Activated CD4-positive, CD25-positive, alpha-beta regulatory T cell treated with anti-CD3 and anti-CD28 coated beads, Interleukin-2, amount 50 U/mL, for 24 hours (primary cell): Measurements from ENCODE around the gene SGIP1.

Experiments
- ATAC-seq, 2 donors: fragments of 150-1000 bp; cut with Tn5 transposase; one replicate each; pipeline ENCODE4 v1.10.0; 2021; ENCODE audit warnings: mild to moderate bottlenecking in 1 of 2, moderate library complexity in 1 of 2

SGIP1 gene, protein sequence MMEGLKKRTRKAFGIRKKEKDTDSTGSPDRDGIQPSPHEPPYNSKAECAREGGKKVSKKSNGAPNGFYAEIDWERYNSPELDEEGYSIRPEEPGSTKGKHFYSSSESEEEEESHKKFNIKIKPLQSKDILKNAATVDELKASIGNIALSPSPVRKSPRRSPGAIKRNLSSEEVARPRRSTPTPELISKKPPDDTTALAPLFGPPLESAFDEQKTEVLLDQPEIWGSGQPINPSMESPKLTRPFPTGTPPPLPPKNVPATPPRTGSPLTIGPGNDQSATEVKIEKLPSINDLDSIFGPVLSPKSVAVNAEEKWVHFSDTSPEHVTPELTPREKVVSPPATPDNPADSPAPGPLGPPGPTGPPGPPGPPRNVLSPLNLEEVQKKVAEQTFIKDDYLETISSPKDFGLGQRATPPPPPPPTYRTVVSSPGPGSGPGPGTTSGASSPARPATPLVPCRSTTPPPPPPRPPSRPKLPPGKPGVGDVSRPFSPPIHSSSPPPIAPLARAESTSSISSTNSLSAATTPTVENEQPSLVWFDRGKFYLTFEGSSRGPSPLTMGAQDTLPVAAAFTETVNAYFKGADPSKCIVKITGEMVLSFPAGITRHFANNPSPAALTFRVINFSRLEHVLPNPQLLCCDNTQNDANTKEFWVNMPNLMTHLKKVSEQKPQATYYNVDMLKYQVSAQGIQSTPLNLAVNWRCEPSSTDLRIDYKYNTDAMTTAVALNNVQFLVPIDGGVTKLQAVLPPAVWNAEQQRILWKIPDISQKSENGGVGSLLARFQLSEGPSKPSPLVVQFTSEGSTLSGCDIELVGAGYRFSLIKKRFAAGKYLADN

DNA sequence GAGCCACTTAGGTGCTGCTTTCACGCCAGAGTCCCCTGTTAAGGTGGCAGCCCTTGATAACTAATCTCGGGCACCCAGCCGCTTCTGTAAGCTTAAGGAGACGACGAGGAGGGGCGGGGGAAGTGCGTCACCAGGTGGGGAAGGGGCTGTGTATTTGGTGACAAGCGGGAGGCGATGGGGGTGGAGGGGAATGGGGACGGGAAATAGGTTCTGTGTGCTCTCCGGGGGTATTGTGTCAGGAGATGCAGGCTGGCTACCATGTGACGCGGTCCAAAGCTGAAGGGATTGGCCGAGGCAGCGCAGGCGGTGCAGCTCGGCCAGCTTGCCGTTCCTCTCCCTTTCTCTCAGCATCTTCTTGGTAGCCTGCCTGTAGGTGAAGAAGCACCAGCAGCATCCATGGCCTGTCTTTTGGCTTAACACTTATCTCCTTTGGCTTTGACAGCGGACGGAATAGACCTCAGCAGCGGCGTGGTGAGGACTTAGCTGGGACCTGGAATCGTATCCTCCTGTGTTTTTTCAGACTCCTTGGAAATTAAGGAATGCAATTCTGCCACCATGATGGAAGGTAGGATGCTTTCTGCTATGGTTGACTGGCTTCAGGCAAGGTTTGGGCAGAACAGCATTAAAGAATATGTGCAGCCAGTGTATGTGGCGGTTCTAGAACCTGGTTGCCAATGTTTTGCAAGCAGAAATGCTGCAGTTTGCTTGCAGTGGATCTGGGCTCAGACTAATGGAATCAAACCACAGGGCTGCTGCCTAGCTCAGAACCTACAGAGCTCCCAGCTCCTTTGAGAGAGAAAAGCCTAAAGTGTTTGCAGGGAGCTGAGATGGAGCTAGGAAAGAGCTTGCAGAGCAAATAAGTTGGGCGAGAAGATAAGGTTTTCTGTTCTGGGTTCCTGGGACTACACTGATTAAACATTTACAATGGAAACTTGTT, at the start of gene SGIP1:
Gene SGIP1, plus strand, starts transcription at position 350 of the 937 bp plus-strand sequence. Its CDS starts 206 bp downstream, at position 556.
- ATAC-seq, result no peak

DNA sequence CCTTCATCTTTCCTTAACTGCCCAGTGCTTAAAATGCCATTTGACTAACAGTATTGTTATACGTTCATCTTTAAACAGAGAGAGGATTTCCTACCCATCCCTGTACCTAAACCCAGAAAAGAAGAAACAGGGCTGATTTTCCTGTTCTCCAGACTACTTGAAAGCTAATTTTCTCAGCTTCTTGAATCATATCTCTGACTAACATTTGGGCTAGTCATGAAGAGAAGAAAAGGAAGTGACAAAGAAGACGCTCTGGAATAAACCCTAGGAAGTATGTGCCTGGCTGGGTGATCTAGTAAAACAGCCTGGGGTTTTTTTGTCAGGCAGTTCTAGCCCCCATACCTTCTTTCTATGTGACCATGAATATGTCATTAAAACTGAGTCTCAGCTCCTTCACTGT, 44.8 kb upstream of the SGIP1 start:
- no peak for ATAC-seq

DNA sequence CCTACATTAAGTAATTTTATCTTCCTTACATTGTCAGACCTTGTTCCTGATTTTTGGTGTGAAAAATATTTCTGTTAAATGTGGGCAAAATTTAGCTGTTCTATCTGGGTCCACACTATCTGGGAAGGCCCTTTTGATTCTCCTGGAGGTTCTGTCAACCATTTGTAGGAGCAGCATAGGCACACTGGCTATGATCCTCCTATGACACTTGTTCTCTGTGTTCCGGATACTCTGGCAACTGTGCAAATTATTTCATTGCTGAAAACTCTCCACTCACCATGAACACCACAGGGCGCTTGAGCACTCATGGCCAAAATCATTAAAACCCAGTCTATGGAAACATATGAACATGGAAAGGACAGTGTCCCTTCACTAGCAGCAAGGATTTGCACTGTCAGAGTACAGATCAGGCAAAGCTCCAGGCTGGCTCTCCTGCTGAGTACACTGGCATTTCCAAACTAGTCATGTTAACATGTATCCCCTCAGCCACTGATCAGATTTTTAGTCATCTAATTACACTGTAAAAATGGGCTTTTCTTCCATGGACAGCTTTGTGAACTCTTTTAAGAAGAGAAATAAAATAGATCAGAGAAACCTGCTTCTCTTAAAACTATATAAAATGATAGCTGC, 43.9 kb upstream of the SGIP1 start:
- ATAC-seq, result no peak

DNA sequence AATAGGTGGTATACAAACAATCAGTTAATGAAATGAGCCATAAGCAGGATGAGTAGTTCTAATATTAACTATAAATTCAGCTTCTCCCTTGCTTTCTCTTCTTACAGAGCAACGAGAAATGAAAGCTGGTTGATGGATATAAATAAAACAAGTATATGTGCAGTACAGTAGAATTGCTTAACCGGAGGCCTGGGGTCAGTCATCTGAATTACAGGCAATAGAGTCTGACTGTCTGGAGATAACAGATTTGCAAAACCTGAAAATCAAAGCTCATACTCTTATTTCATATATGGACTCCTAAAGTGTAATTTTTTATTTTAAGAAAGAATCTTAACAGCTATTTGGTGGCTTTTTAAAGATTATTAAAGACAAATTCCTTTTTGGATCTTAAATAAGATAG, 43.1 kb upstream of the SGIP1 start:
- no peak for ATAC-seq

DNA sequence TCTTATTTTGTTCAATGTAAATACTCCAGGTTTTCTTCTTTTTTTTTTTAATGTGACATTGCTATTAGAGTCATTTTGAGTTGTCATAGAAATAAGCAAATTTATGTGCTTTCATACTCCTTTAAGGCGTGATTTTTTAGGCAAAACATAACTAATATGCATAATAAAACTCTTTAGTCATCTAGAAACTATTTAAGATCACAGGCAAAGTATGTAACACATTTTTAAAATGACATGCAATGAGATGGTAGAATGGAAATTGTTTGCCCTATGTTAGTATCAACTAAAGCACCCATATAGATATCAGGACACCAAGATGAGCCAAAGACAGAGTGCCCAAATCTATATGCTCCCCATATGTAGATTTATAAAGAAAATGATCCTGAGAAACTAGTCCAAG, 41.5 kb upstream of the SGIP1 start:
- ATAC-seq, result no peak

DNA sequence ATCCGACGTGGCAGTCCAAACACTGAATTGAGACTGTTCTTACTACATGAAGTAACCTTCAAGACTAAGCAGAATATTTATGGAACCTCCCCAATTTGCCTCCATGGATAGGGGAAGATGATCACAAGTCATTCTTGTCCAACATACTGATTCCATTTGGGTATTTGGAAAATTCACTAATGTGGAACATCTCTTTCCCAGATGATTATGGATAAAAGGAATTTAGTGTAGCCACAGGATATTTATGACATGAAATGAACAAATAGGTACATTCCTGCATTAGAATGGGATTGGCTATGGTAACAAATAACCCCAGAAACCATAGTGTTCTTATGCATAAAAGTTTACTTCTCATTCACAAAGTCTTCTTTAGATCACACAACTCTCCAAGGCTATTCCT, 40.2 kb upstream of the SGIP1 start:
- no peak for ATAC-seq

DNA sequence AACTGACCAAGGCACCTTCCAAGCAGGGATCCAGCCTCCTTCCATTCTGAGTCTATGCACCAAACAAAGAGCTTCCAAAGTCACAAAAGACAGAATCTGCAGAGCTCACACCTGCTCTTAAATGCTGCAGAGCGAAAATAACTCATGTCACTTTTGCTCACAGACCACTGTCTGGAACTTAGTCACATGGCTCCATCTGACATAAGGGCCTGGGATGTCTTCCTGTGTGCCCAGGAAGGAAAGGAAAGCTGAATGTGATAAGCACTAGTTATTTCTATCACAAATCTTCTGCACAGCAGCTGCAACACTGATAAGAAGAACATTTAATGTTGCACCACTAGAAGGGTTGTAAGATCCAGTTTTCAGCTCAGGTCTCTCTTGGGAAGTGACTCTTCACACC, 39.5 kb upstream of the SGIP1 start:
- no peak for ATAC-seq

DNA sequence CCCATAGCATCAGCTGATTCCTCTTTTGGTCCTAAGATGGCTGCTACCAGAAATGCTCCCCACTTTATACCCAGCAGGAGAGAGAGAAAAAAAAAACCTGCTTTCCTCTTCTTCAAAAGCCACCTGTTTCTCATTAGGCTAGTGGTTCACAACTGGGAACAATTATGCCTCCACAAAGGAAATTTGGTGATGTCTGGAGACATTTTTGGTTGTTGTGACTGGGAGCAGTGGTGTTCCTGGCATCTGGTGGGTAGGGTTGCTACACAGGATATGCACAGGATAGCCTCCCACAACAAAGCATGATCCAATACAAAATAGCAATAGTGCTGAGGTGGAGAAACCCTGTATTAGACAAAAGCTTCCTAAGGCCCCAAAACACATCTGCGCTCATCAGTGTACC, 38.5 kb upstream of the SGIP1 start:
- no peak for ATAC-seq

DNA sequence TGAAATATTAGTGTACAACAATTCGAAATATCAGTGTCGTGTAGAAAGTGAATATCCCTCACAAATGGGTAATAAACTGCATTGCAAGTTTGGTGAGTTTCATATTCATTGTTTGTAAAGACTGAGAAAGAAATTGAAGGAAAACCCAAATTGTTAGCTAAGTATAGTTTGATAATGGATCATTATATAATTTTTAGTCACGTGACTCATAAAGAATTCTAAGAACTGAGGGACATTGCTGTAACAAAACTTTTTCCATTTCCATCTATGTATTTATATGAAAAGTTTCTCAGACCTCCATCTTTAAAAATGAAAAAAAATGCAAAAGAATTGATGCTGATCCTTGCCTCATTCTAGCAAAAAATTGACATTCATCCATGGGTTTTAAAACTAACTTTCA, 36.0 kb upstream of the SGIP1 start:
- ATAC-seq, result no peak

DNA sequence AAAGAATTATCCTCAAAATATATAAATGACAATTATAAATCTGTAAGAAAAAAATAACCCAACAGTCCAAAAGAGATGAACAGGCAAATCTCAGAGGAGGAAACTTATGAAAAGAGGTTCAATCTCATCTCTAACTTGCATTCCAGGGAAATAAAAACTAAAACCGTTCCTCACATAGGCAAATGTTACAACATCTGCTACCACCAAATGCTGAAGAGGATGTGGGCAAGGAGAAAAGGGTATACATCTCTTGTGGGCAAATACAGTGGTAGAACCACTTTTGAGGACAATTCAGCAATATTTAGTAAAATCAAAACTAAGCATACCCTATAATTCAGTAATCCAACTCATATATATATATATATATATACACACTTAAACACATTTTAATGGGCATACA, 33.7 kb upstream of the SGIP1 start:
- ATAC-seq, result no peak

DNA sequence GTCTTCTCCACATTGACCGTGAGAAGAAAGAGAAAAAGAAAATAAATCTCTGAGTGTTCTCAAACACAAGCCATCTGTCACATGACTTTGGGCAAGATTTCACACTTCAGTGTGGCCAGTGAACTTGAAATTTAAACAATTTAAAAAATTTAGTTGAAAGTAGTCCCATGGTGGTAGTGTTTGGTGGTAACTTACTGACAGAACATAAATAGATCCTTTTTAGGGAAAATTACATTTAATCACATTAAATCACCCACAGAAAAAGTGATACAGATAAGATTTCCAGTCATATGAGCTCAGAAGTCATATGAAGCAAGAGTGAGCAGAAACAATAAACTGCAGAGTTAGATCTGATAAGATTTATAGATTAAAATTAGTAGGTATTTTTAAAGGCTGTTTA, 31.9 kb upstream of the SGIP1 start:
- no peak for ATAC-seq

DNA sequence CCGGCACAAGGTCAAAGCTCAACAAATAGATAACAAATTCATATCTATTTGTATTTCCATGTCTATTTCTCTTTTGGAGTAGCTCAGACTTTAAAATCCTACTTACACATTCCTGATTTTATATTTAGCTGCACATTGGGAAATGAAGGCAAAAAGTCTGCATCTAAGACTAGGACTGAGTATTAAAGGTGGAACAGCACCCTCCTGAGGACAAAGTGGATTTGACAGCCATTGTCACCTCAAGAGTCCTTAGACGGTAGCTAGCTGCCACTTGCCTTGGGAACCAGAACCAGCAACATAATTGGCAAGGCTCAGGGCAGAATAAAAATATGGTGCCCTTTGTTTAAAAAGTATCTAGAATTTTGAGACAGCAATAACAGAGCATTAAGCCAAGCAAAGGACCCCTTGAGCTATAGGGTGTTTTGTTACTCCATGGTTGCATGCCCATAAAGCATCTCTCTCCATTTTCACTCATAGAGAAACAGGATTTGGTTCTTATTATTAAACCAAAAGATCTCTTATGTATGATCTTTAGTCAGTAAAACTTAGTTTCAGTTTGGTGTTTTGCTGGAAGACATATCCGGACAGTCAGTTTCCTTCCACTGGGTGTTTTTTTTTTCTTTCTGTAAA, 30.0 kb upstream of the SGIP1 start:
- peak in 1 of 2 donors; percentile 53 for ATAC-seq

DNA sequence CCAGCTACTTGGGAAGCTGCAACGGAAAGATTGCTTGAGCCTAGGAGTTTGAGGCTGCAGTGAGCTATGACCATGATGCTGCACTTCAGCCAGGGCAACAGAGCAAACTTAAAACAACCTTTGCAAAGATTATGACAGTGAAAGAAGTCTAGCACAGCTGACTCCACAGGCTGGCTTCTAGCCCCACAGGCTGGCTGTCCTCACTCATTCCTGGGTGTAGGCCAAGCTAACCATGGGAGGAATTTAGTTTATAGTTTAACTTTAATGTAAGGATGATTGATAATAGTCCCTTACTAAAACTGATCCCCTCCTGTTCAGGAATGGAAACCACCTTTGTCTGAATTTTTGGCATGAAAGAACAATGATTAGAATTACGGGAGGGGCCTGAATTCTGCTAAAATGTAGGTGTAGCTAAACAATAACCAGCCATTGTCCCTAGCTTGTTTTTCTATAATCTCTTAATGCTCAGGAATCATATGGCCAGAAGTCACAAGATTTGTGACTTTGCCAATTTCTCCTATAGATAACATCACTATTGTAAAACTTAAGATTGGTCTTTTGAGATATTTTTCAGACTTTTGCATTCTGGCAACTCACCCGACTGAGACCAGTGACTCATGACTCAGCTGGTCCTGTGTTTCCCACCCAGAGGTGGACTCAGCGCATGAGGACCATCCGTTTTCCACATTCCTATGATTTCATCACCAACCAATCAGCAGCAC, 28.1 kb upstream of the SGIP1 start:
- no peak for ATAC-seq

DNA sequence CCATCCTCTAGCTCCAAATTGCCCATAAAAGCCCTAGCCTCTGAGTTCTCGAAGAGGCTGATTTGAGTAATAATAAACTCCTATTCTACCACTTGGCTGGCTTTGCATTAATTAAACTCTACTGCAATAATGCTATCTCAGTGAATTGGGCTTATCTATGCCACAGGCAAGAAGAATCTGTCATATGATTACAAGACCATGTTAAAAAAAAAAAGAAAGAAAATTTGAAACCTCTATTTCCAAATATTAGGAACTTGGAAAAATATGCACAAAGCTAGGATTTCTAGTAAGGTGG, 27.6 kb upstream of the SGIP1 start:
- no peak for ATAC-seq

DNA sequence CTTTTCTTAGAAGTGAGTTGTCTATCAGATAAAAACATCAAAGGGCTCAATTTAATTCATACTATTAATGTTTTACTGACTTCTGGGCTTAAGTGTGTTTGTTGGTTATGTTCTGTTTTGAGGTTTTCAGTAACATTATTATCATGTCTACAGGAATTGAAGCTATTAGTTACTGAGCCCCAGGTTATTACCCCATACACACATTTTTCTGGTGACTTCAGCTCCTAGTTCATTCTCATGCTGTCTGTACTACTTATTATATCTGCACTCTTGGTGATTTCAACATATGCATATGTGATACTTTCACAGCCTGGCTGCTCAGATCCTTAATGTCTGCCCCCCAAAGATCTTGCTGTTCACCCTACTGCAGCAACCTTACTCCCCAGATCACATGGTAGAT, 27.0 kb upstream of the SGIP1 start:
- ATAC-seq, result no peak

DNA sequence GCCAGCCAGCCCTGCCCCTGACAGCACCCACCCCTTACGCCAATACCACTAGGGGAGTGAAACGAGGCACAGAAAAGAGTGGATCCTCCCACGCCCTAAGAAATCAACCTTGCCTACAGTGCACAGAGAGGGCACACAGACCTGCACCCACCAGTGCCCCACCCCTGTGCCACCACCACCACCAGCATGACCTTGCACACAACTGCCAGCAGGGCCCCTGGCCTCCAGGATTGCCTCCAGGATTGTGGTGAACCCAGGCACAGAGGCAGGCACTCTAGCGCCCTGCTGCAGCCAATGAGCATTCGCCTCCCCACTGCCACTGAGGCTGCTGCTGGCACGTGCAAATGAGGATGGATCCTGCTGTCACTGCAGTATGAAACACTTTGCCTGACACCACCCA, 23.5 kb upstream of the SGIP1 start:
- no peak for ATAC-seq

DNA sequence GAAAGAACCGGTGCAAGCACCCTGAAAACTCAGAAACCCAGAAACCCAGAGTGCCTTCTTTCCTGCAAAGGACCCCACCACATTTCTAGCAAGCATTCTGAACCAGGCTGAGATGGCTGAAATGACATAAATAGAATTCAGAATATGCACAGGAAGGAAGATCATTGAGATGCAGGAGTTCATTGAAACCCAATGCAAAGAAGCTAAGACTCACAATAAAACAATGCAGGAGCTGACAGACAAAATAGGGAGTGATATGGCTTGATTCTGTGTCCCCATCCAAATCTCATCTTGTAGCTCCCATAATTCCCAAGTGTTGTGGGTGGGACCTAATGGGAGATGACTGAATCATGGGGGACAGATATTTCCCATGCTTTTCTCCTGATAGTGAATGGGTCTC, 22.8 kb upstream of the SGIP1 start:
- ATAC-seq, result no peak

DNA sequence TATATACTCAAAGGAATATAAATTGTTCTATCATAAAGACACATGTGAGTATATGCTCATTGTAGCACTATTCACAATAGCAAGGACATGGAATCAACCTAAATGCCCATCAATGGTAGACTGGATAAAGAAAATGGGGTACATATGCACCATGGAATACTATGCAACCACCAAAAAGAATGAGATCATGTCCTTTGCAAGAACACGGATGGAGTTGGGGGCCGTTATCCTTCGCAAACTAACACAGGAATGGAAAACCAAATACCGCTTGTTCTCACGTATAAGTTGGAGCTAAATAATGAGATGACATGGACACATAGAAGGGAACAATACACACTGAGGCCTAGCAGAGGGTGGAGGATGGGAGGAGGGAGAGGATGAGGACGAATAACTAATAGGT, 16.0 kb upstream of the SGIP1 start:
- no peak for ATAC-seq

DNA sequence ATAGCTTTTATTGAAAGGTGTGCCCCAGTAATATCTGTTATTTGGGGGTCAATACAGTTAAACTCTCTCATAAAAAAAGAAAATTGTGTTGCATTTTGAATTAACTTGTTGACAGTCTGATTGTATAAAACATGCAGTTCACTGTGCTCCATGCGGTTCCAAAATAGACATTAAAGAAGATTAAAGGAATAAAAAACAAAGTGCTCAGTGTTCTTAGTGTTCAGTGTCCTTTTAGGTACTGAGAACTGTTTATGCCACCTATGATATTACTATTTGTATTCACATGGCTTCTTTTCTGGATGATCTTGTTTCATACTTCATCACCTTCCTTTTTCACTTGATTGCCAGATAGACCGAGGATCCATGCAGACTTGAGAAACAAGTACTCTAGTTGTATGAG, 15.3 kb upstream of the SGIP1 start:
- ATAC-seq, result no peak

DNA sequence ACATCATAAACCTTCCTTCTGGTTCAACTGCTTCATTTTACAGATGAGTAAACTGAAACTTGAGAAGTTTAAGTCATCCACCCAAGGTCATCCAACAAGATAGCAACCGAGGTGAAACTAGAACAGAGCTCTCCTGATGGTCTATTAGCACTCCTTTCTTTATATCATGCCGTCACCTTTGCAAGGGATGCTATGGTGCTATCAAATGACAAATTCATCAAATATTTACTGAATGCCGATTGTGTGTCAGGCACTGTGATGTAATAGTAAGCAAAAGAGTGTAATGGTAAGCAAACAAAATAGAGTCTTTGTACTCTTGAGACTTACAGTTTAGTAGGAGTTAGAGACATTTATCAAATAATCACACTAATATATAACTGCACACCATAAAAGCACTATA, 14.0 kb upstream of the SGIP1 start:
- no peak for ATAC-seq

DNA sequence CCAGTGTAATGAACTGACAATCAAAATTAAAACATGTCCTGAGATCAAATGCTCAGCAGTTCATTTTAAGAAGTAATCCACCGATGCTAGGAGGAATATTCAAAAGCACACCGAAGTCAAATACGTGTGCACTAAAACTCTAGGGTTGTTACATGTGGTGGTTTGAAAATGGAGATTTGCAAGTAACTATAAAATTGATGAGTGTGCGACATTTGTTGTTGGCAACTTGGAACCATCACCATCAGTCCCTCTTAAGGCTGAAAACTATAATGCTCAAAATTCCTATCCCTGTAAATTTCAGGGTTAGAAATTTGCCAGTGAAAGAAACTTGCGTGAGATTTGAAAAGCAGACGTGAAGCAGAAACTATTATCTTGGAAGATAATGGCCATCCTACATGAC, 13.3 kb upstream of the SGIP1 start:
- ATAC-seq, result no peak
